Panc1 (cell line): ENCODE data around the gene MAD1L1.

Experiments
- POLR2AphosphoS5 ChIP-seq: IDR thresholded peaks from 2 replicates; pipeline ENCODE4 v1.6.1; 2012; ENCODE audit warnings: mild to moderate bottlenecking, low read depth, low read length, moderate library complexity
- SIN3A ChIP-seq: IDR thresholded peaks from 2 replicates; pipeline ENCODE4 v1.6.1; 2012; ENCODE audit warnings: low read depth, mild to moderate bottlenecking, low read length, moderate library complexity, borderline replicate concordance; ENCODE audit not compliant: insufficient read depth
- TF ChIP-seq, protein P1 (sequence below), 2 experiments: IDR thresholded peaks; 2 replicates each; pipeline ENCODE4 v1.6.1; 2011 to 2012; ENCODE audit warnings: low read depth in 2 of 2, control low read depth in 1 of 2, low read length in 1 of 2, mild to moderate bottlenecking in 1 of 2, moderate library complexity in 1 of 2; ENCODE audit not compliant: insufficient read depth in 1 of 2

DNA sequence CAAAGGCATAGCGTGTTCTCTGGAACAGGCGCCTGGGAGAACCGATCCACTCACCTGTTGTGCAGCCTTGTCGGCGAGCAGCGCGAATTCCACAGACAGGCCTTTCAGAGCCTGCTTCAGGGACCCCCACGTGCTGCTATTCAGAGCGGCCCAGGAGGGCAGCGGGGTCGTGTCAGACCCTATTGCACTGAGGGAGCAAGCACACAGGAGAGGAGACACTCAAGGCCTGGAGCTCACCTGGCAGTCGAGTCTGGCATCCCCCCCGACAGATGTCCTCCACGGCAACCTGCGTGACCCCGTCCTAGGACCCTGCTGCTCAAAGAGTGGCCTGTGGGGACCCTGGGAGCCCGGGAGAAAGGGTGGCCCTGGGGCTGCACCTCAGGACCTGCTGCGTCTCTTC, 30.4 kb upstream of the MAD1L1 start:
- TF ChIP-seq, protein P1, sequence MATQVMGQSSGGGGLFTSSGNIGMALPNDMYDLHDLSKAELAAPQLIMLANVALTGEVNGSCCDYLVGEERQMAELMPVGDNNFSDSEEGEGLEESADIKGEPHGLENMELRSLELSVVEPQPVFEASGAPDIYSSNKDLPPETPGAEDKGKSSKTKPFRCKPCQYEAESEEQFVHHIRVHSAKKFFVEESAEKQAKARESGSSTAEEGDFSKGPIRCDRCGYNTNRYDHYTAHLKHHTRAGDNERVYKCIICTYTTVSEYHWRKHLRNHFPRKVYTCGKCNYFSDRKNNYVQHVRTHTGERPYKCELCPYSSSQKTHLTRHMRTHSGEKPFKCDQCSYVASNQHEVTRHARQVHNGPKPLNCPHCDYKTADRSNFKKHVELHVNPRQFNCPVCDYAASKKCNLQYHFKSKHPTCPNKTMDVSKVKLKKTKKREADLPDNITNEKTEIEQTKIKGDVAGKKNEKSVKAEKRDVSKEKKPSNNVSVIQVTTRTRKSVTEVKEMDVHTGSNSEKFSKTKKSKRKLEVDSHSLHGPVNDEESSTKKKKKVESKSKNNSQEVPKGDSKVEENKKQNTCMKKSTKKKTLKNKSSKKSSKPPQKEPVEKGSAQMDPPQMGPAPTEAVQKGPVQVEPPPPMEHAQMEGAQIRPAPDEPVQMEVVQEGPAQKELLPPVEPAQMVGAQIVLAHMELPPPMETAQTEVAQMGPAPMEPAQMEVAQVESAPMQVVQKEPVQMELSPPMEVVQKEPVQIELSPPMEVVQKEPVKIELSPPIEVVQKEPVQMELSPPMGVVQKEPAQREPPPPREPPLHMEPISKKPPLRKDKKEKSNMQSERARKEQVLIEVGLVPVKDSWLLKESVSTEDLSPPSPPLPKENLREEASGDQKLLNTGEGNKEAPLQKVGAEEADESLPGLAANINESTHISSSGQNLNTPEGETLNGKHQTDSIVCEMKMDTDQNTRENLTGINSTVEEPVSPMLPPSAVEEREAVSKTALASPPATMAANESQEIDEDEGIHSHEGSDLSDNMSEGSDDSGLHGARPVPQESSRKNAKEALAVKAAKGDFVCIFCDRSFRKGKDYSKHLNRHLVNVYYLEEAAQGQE (IDR thresholded peaks at IDR 0.05; ENCODE audit: insufficient read depth in 1 of 2, low read depth in 2 of 2, low read length in 1 of 2): no peak
- TF ChIP-seq POLR2AphosphoS5 (no peak), SIN3A (no peak)
